ENCODE results near the gene SYCE3.
"Not testable (repeated sequence)": the region's sequence is repeated elsewhere in the genome, so short reads cannot be mapped to it uniquely, and the experiment has no call there.

Gene SYCE3

GRCh38 chr22:50608996-50609395 is 46.3 kb upstream of the SYCE3 start:
- no peak for DNase-seq (ENCODE audit: low read depth)
- TF ChIP-seq CTCF (IDR thresholded peaks at IDR 0.05; ENCODE audit: insufficient read depth, low read depth, low read length, missing control alignments): no peak
- no peak overlapping the region for H3K4me3 ChIP-seq (ENCODE audit: low read length)

- DNase-seq (ENCODE audit: low read depth); H3K4me3 ChIP-seq (ENCODE audit: low read length): not testable (repeated sequence)
Measured at GRCh38 chr22:50608058-50608840, 45.5 kb upstream of the SYCE3 start.

- DNase-seq (ENCODE audit: low read depth): no peak
Measured at GRCh38 chr22:50607659-50608020, 44.9 kb upstream of the SYCE3 start.

GRCh38 chr22:50606946-50607658 is 44.4 kb upstream of the SYCE3 start:
- no peak for DNase-seq (ENCODE audit: low read depth)
- no peak for TF ChIP-seq CTCF (IDR thresholded peaks at IDR 0.05; ENCODE audit: insufficient read depth, low read depth, low read length, missing control alignments)
- no peak overlapping the region for H3K4me3 ChIP-seq (ENCODE audit: low read length)

More at GRCh38 chr22:50607659-50608020, 44.9 kb upstream of the SYCE3 start:
- TF ChIP-seq CTCF (IDR thresholded peaks at IDR 0.05; ENCODE audit: insufficient read depth, low read depth, low read length, missing control alignments): no peak
- H3K4me3 ChIP-seq (ENCODE audit: low read length): no peak overlapping the region

- TF ChIP-seq CTCF (IDR thresholded peaks at IDR 0.05; ENCODE audit: insufficient read depth, low read depth, low read length, missing control alignments): peak; percentile 10
- no peak for DNase-seq (ENCODE audit: low read depth)
- no peak overlapping the region for H3K4me3 ChIP-seq (ENCODE audit: low read length)
Measured at GRCh38 chr22:50606165-50606945, 43.6 kb upstream of the SYCE3 start.

GRCh38 chr22:50605613-50606074 is 42.9 kb upstream of the SYCE3 start:
- no peak for TF ChIP-seq CTCF (IDR thresholded peaks at IDR 0.05; ENCODE audit: insufficient read depth, low read depth, low read length, missing control alignments)
- H3K4me3 ChIP-seq (ENCODE audit: low read length): no peak overlapping the region
- no peak for DNase-seq (ENCODE audit: low read depth)

GRCh38 chr22:50605002-50605612 is 42.4 kb upstream of the SYCE3 start:
- no peak for TF ChIP-seq CTCF (IDR thresholded peaks at IDR 0.05; ENCODE audit: insufficient read depth, low read depth, low read length, missing control alignments)
- no peak for DNase-seq (ENCODE audit: low read depth)
- H3K4me3 ChIP-seq (ENCODE audit: low read length): no peak overlapping the region

All from epithelial cell of esophagus (primary cell).